H9 (cell line): ENCODE results near the gene SH2D6. TPM values are rescaled to one million over a fixed set of nuclear protein-coding genes. Genes with fewer than 3 reads are reported as not detected.

Source experiments
- DNase-seq: peaks from one replicate; pipeline ENCODE4 v3.0.0-alpha.2; 2017
- H2AFZ ChIP-seq: one replicate; pipeline ENCODE4 v1.6.1; 2013; ENCODE audit warnings: mild to moderate bottlenecking, low read length, control low read depth, moderate library complexity
- H2AK5ac ChIP-seq: 2 replicates; pipeline ENCODE4 v1.6.1; 2013; ENCODE audit warnings: low read length, control low read depth, mixed read lengths; ENCODE audit not compliant: insufficient read length
- H2BK120ac ChIP-seq: one replicate; pipeline ENCODE4 v1.6.1; 2013; ENCODE audit warnings: low read depth, mild to moderate bottlenecking, low read length, control low read depth, inconsistent platforms; ENCODE audit not compliant: poor library complexity, severe bottlenecking
- H2BK12ac ChIP-seq: 2 replicates; pipeline ENCODE4 v1.6.1; 2013; ENCODE audit warnings: low read length, control low read depth, mixed read lengths, low read depth; ENCODE audit not compliant: insufficient read length
- H2BK15ac ChIP-seq: 2 replicates; pipeline ENCODE4 v1.6.1; 2013; ENCODE audit warnings: low read depth, low read length, control low read depth
- H2BK20ac ChIP-seq: one replicate; pipeline ENCODE4 v1.6.1; 2013; ENCODE audit warnings: low read depth, mild to moderate bottlenecking, low read length, control low read depth, inconsistent platforms; ENCODE audit not compliant: poor library complexity, severe bottlenecking
- H2BK5ac ChIP-seq: 2 replicates; pipeline ENCODE4 v1.6.1; 2013; ENCODE audit warnings: low read length, control low read depth, mixed read lengths; ENCODE audit not compliant: insufficient read length
- H3K14ac ChIP-seq: 2 replicates; pipeline ENCODE4 v1.6.1; 2013; ENCODE audit warnings: low read length, control low read depth; ENCODE audit not compliant: insufficient read depth
- H3K18ac ChIP-seq: 2 replicates; pipeline ENCODE4 v1.6.1; 2013; ENCODE audit warnings: low read depth, mild to moderate bottlenecking, mixed read lengths, low read length, control low read depth; ENCODE audit not compliant: insufficient read length
- H3K23ac ChIP-seq: 2 replicates; pipeline ENCODE4 v1.6.1; 2013; ENCODE audit warnings: low read length, control low read depth, mixed read lengths, low read depth; ENCODE audit not compliant: insufficient read length
- H3K23me2 ChIP-seq: 2 replicates; pipeline ENCODE4 v1.6.1; 2013; ENCODE audit warnings: low read depth, mild to moderate bottlenecking, mixed read lengths, low read length, control low read depth; ENCODE audit not compliant: insufficient read length, poor library complexity, severe bottlenecking
- H3K27ac ChIP-seq: 2 replicates; pipeline ENCODE4 v1.5.1; 2013; ENCODE audit warnings: low read length, control low read depth, mixed read lengths, low read depth; ENCODE audit not compliant: insufficient read length
- H3K27me3 ChIP-seq: 2 replicates; pipeline ENCODE4 v1.6.1; 2013; ENCODE audit warnings: low read length, control low read depth, inconsistent platforms; ENCODE audit not compliant: insufficient read depth
- H3K4ac ChIP-seq: 2 replicates; pipeline ENCODE4 v1.6.1; 2013; ENCODE audit warnings: low read depth, mild to moderate bottlenecking, control low read depth, inconsistent platforms, low read length, moderate library complexity
- H3K4me1 ChIP-seq: 2 replicates; pipeline ENCODE4 v1.6.1; 2013; ENCODE audit warnings: low read length, control low read depth, inconsistent platforms; ENCODE audit not compliant: insufficient read depth
- H3K4me2 ChIP-seq: 2 replicates; pipeline ENCODE4 v1.6.1; 2013; ENCODE audit warnings: low read length, control low read depth, mixed read lengths; ENCODE audit not compliant: insufficient read length, insufficient read depth
- H3K56ac ChIP-seq: 2 replicates; pipeline ENCODE4 v1.6.1; 2013; ENCODE audit warnings: low read depth, mild to moderate bottlenecking, mixed read lengths, low read length, control low read depth; ENCODE audit not compliant: insufficient read length
- H3K79me1 ChIP-seq: 2 replicates; pipeline ENCODE4 v1.6.1; 2013; ENCODE audit warnings: low read depth, mild to moderate bottlenecking, moderate library complexity, low read length, control low read depth, inconsistent platforms; ENCODE audit not compliant: insufficient read depth, poor library complexity, severe bottlenecking
- H3K79me2 ChIP-seq: 2 replicates; pipeline ENCODE4 v1.6.1; 2013; ENCODE audit warnings: low read length, control low read depth, inconsistent platforms; ENCODE audit not compliant: insufficient read depth
- H3K9ac ChIP-seq: 2 replicates; pipeline ENCODE4 v1.6.1; 2013; ENCODE audit warnings: low read length, control low read depth, mixed read lengths; ENCODE audit not compliant: insufficient read length; ENCODE audit errors: extremely low read depth
- H3K9me3 ChIP-seq: one replicate; pipeline ENCODE4 v1.6.1; 2013; ENCODE audit warnings: low read depth, low read length, inconsistent platforms; ENCODE audit not compliant: control insufficient read depth
- H3T11ph ChIP-seq: one replicate; pipeline ENCODE4 v1.6.1; 2013; ENCODE audit warnings: mild to moderate bottlenecking, low read length, control low read depth, inconsistent platforms
- H4K20me1 ChIP-seq: one replicate; pipeline ENCODE4 v1.6.1; 2013; ENCODE audit not compliant: control insufficient read depth, insufficient read length, insufficient read depth
- H4K5ac ChIP-seq: 2 replicates; pipeline ENCODE4 v1.6.1; 2013; ENCODE audit warnings: low read depth, mild to moderate bottlenecking, mixed read lengths, low read length, control low read depth; ENCODE audit not compliant: insufficient read length
- H4K8ac ChIP-seq: replicated peaks from 2 replicates; pipeline ENCODE4 v1.6.1; 2013; ENCODE audit warnings: low read length, control low read depth, mixed read lengths, low read depth; ENCODE audit not compliant: insufficient read length
- H4K91ac ChIP-seq: 2 replicates; pipeline ENCODE4 v1.6.1; 2013; ENCODE audit warnings: low read depth, mild to moderate bottlenecking, moderate library complexity, mixed read lengths, low read length, control low read depth; ENCODE audit not compliant: insufficient read length
- H3K27ac Mint-ChIP-seq, 3 experiments: 2 replicates in 2 of 3; 3 replicates in 1 of 3; pipeline ENCODE4 v1.8.0; 2020 to 2021; ENCODE audit warnings: mixed read lengths in 3 of 3, mild to moderate bottlenecking in 1 of 3, moderate library complexity in 1 of 3
- H3K27me3 Mint-ChIP-seq: 2 replicates; pipeline ENCODE4 v1.8.0; 2021; ENCODE audit warnings: low read depth, mild to moderate bottlenecking, moderate library complexity, mixed read lengths
- H3K36me3 Mint-ChIP-seq, 3 experiments: 2 replicates in 2 of 3; 3 replicates in 1 of 3; pipeline ENCODE4 v1.8.0; 2020 to 2021; ENCODE audit warnings: low read depth in 3 of 3, mixed read lengths in 3 of 3; ENCODE audit not compliant: insufficient read depth in 1 of 3
- H3K4me1 Mint-ChIP-seq, 2 experiments: 2 replicates each; pipeline ENCODE4 v1.8.0; 2020; ENCODE audit warnings: mixed read lengths in 2 of 2
- H3K4me3 Mint-ChIP-seq, 2 experiments: 2 replicates in 1 of 2; 3 replicates in 1 of 2; pipeline ENCODE4 v1.8.0; 2020 to 2021; ENCODE audit warnings: mild to moderate bottlenecking in 2 of 2, mixed read lengths in 2 of 2, moderate library complexity in 1 of 2
- H3K9me3 Mint-ChIP-seq, 2 experiments: 2 replicates in 1 of 2; 3 replicates in 1 of 2; pipeline ENCODE4 v1.8.0; 2020; ENCODE audit warnings: mild to moderate bottlenecking in 2 of 2, mixed read lengths in 2 of 2, moderate library complexity in 1 of 2
- WGBS: extraction: QIAGEN DNeasy Blood & Tissue Kit; methylation state at CpG from one replicate; pipeline ENCODE4 v1.1.7; 2013; ENCODE audit warnings: missing lambda C conversion rate, low lambda C conversion rate, mixed read lengths; ENCODE audit not compliant: insufficient read length; ENCODE audit errors: extremely low coverage; 5-methylcytosine and 5-hydroxymethylcytosine counted together
- total RNA-seq: library from RNA; stranded (reverse); gene quantifications from 2 replicates; pipeline ENCODE4 v1.2.1, GENCODE V29; 2021
- TF ChIP-seq, protein P1 (sequence below): fragments of 200-600 bp; sonication (generic); conservative IDR thresholded peaks from 3 replicates; pipeline ENCODE4 v1.8.0; 2021; ENCODE audit warnings: antibody characterized with exemption, mild to moderate bottlenecking

SH2D6 gene
- total RNA-seq, 1 experiment from 2014 or later, result 0.61 TPM

DNA sequence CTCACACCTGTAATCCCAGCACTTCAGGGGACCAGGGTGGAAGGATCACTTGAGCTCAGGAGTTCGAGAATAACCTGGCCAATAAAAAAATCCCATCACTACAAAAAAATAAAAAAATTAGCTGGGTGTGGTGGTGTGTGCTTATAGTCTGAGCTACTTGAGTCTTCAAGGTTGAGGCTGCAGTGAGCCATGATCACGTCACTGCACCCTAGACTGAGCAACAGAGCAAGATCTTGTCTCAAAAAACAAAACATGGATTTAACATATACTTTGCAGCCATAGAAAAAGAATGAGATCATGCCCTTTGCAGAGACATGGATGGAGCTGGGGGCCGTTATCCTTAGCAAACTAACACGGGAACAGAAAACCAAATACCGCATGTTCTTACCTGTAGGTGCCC lies 22.2 kb downstream of the SH2D6 start:
- H2AK5ac ChIP-seq, result no peak overlapping the region
- no peak overlapping the region for H4K91ac ChIP-seq
- H3K79me2 ChIP-seq, result no peaks in the 10 kb centered on the region
- H3K9ac ChIP-seq, result no peak overlapping the region
- no CpG with 5 or more reads among the region's 5 CpGs for WGBS
- no peak overlapping the region for H3K56ac ChIP-seq
- H4K5ac ChIP-seq, result no peak overlapping the region
- H3K4me2 ChIP-seq, result no peak overlapping the region
- no peak overlapping the region for H3K4ac ChIP-seq
- no peak overlapping the region for H2BK120ac ChIP-seq
- no peak overlapping the region for H3K23ac ChIP-seq
- TF ChIP-seq, protein P1, sequence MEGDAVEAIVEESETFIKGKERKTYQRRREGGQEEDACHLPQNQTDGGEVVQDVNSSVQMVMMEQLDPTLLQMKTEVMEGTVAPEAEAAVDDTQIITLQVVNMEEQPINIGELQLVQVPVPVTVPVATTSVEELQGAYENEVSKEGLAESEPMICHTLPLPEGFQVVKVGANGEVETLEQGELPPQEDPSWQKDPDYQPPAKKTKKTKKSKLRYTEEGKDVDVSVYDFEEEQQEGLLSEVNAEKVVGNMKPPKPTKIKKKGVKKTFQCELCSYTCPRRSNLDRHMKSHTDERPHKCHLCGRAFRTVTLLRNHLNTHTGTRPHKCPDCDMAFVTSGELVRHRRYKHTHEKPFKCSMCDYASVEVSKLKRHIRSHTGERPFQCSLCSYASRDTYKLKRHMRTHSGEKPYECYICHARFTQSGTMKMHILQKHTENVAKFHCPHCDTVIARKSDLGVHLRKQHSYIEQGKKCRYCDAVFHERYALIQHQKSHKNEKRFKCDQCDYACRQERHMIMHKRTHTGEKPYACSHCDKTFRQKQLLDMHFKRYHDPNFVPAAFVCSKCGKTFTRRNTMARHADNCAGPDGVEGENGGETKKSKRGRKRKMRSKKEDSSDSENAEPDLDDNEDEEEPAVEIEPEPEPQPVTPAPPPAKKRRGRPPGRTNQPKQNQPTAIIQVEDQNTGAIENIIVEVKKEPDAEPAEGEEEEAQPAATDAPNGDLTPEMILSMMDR, result no peak
- no peak for DNase-seq
- peaks cover 3% of the 10 kb centered on the region; the same call in 1 of the 2 replicates for H3K4me1 ChIP-seq
- no peaks in the 10 kb centered on the region for H3K9me3 ChIP-seq
- no peak overlapping the region for H3T11ph ChIP-seq
- no peak overlapping the region for H3K18ac ChIP-seq
- H2BK15ac ChIP-seq, result no peak overlapping the region
- H4K8ac ChIP-seq, result no peak overlapping the region
- no peaks in the 10 kb centered on the region for H4K20me1 ChIP-seq
- H3K27me3 ChIP-seq, result no peaks in the 10 kb centered on the region
- H3K79me1 ChIP-seq, result no peaks in the 10 kb centered on the region
- H2AFZ ChIP-seq, result no peak overlapping the region
- H3K9me3 Mint-ChIP-seq, result no peaks in the 10 kb centered on the region; a peak in 2 of 5 replicates
- peaks cover 3% of the 10 kb centered on the region for H3K23me2 ChIP-seq
- H3K4me1 Mint-ChIP-seq, result peaks cover 21 to 32% of the 10 kb centered on the region in 2 experiments
- H3K36me3 Mint-ChIP-seq, result no peaks in the 10 kb centered on the region
- H2BK5ac ChIP-seq, result no peak overlapping the region
- no peak overlapping the region for H3K4me3 Mint-ChIP-seq
- H3K14ac ChIP-seq, result no peak overlapping the region
- H3K27me3 Mint-ChIP-seq, result peaks cover 20% of the 10 kb centered on the region
- H2BK20ac ChIP-seq, result no peak overlapping the region
- no peak overlapping the region for H3K27ac ChIP-seq
- no peak overlapping the region for H2BK12ac ChIP-seq
- no peak overlapping the region for H3K27ac Mint-ChIP-seq
